Measurements from ENCODE around the gene SMIM38.

GRCh38 chr11:69127081-69127850 is 28.5 kb upstream of the SMIM38 start:
- TF ChIP-seq POLR2AphosphoS5 (IDR thresholded peaks at IDR 0.05) (no peak), CTCF (IDR thresholded peaks at IDR 0.05) (no peak), POLR2A (IDR thresholded peaks at IDR 0.05) (no peak)
